Hepatocyte (in vitro differentiated cells): ENCODE results near the gene HOXA11. TPM values are rescaled to one million over a fixed set of nuclear protein-coding genes. Genes with fewer than 3 reads are reported as not detected.

ENCODE experiments used
- DNase-seq: peaks from one replicate; pipeline ENCODE4 v3.0.0-alpha.2; 2016; ENCODE audit warnings: low spot score
- H2AFZ ChIP-seq: fragments of 200-600 bp; sonication (generic); 2 replicates; pipeline ENCODE4 v1.6.0; 2016; ENCODE audit warnings: antibody characterized with exemption, mild to moderate bottlenecking
- H3K27ac ChIP-seq: fragments of 200-600 bp; sonication (generic); 2 replicates; pipeline ENCODE4 v1.5.1; 2016; ENCODE audit warnings: mild to moderate bottlenecking
- H3K27me3 ChIP-seq: fragments of 200-600 bp; sonication (generic); 2 replicates; pipeline ENCODE4 v1.6.1; 2016
- H3K36me3 ChIP-seq: fragments of 200-600 bp; sonication (generic); replicated peaks from 2 replicates; pipeline ENCODE4 v1.5.1; 2016; ENCODE audit warnings: low read depth; ENCODE audit not compliant: insufficient read depth
- H3K4me1 ChIP-seq: fragments of 200-600 bp; sonication (generic); 2 replicates; pipeline ENCODE4 v1.5.1; 2016; ENCODE audit warnings: mild to moderate bottlenecking, moderate library complexity; ENCODE audit not compliant: insufficient read depth
- H3K4me2 ChIP-seq: fragments of 200-600 bp; sonication (generic); 2 replicates; pipeline ENCODE4 v1.6.0; 2016
- H3K4me3 ChIP-seq: fragments of 200-600 bp; sonication (generic); 2 replicates; pipeline ENCODE4 v1.5.1; 2016; ENCODE audit warnings: mild to moderate bottlenecking
- H3K79me2 ChIP-seq: fragments of 200-600 bp; sonication (generic); 2 replicates; pipeline ENCODE4 v1.6.0; 2017; ENCODE audit warnings: mild to moderate bottlenecking
- H3K9me2 ChIP-seq: fragments of 200-600 bp; sonication (generic); replicated peaks from 2 replicates; pipeline ENCODE4 v1.6.0; 2017; ENCODE audit warnings: mild to moderate bottlenecking; ENCODE audit not compliant: insufficient read depth
- H3K9me3 ChIP-seq: fragments of 200-600 bp; sonication (generic); 2 replicates; pipeline ENCODE4 v1.5.1; 2016; ENCODE audit warnings: low read depth, mild to moderate bottlenecking
- H4K20me1 ChIP-seq: fragments of 200-600 bp; sonication (generic); 2 replicates; pipeline ENCODE4 v1.6.0; 2016; ENCODE audit warnings: mild to moderate bottlenecking; ENCODE audit not compliant: insufficient read depth, poor library complexity, severe bottlenecking
- EZH2 ChIP-seq: fragments of 200-600 bp; sonication (generic); IDR thresholded peaks from 2 replicates; pipeline ENCODE4 v1.6.1; 2016; ENCODE audit warnings: antibody characterized with exemption, mild to moderate bottlenecking, borderline replicate concordance
- EZH2phosphoT487 ChIP-seq: fragments of 200-600 bp; sonication (generic); IDR thresholded peaks from one replicate; pipeline ENCODE4 v1.6.1; 2018; ENCODE audit warnings: antibody characterized with exemption, mild to moderate bottlenecking, low read depth, moderate library complexity; ENCODE audit not compliant: unreplicated experiment, severe bottlenecking
- WGBS: methylation state at CpG from one replicate; pipeline ENCODE4 v1.1.6; 2016; ENCODE audit warnings: low lambda C conversion rate; ENCODE audit errors: missing lambda C conversion rate; 5-methylcytosine and 5-hydroxymethylcytosine counted together
- polyA plus RNA-seq: library from polyadenylated mRNA; unstranded; fragments of >200 nt; fragmentation: Nextera tagmentation; extraction: Ambion mirVana; gene quantifications from 2 replicates; pipeline ENCODE4 v1.2.1, GENCODE V29; 2016
- total RNA-seq: library from RNA; depleted of rRNA; stranded (reverse); fragments of >200 nt; gene quantifications from 2 replicates; pipeline ENCODE4 v1.2.3, GENCODE V29; 2014
- TF ChIP-seq, protein P1 (sequence below): fragments of 200-600 bp; sonication (generic); IDR thresholded peaks from 2 replicates; pipeline ENCODE4 v1.5.1; 2016; ENCODE audit warnings: antibody characterized with exemption, mild to moderate bottlenecking; ENCODE audit not compliant: poor library complexity

HOXA11 gene
- total and polyA plus RNA-seq, 2 experiments from 2014 or later = 6.4 to 7.6 TPM

DNA sequence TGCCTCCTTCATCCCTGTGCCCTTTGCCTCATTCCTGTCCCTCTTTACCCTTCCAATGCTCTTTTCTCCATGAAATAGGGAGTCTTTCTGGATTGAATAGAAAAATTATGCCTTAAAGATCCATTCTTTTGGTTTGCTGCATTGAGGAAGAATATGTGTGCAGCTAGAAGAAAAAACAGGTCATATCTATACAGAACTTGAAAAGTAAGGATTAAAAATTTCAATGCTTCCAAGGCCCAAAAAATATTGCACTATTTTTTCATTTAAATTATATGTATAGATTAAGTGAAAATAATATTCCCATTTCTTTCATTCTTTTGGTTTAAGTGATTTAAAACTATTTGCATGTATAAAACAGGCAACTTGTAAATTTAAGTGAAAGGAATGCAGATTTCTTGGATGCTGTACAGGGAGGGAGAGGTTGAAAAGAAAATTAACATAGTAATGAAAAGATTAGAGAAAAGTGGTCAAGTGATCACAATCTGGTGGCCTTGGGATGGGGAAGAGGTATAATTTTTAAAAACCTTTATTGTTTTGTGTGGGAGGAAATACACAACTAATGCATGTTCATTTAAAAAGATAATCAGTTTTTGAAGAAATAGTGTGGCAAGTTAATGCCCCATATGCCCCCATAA is 39.0 kb upstream of the HOXA11 start:
- no peak overlapping the region for H2AFZ ChIP-seq
- no peak overlapping the region for H3K4me3 ChIP-seq
- H4K20me1 ChIP-seq = no peaks in the 10 kb centered on the region
- TF ChIP-seq, protein P1, sequence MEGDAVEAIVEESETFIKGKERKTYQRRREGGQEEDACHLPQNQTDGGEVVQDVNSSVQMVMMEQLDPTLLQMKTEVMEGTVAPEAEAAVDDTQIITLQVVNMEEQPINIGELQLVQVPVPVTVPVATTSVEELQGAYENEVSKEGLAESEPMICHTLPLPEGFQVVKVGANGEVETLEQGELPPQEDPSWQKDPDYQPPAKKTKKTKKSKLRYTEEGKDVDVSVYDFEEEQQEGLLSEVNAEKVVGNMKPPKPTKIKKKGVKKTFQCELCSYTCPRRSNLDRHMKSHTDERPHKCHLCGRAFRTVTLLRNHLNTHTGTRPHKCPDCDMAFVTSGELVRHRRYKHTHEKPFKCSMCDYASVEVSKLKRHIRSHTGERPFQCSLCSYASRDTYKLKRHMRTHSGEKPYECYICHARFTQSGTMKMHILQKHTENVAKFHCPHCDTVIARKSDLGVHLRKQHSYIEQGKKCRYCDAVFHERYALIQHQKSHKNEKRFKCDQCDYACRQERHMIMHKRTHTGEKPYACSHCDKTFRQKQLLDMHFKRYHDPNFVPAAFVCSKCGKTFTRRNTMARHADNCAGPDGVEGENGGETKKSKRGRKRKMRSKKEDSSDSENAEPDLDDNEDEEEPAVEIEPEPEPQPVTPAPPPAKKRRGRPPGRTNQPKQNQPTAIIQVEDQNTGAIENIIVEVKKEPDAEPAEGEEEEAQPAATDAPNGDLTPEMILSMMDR = no peak
- TF ChIP-seq EZH2phosphoT487 (no peak), EZH2 (no peak)
- H3K9me2 ChIP-seq = no peaks in the 10 kb centered on the region
- no peaks in the 10 kb centered on the region for H3K36me3 ChIP-seq
- no peak overlapping the region for H3K27ac ChIP-seq
- H3K79me2 ChIP-seq = no peaks in the 10 kb centered on the region
- DNase-seq = no peak
- no peak overlapping the region for H3K4me2 ChIP-seq
- H3K27me3 ChIP-seq = peaks cover 81% of the 10 kb centered on the region
- H3K9me3 ChIP-seq = no peaks in the 10 kb centered on the region
- H3K4me1 ChIP-seq = peaks cover 11% of the 10 kb centered on the region

GRCh38 chr7:27221201-27221797 is 36.3 kb upstream of the HOXA11 start:
- H3K4me2 ChIP-seq = no peak overlapping the region
- H3K9me2 ChIP-seq = no peaks in the 10 kb centered on the region
- H3K79me2 ChIP-seq = no peaks in the 10 kb centered on the region
- no peak overlapping the region for H3K27ac ChIP-seq
- no peak overlapping the region for H2AFZ ChIP-seq
- DNase-seq = no peak
- H3K9me3 ChIP-seq = no peaks in the 10 kb centered on the region
- 88% methylated on average over 3 of the region's 3 CpGs for WGBS
- peaks cover 13% of the 10 kb centered on the region for H3K4me1 ChIP-seq
- H3K36me3 ChIP-seq = no peaks in the 10 kb centered on the region
- peaks cover 91% of the 10 kb centered on the region for H3K27me3 ChIP-seq
- TF ChIP-seq EZH2phosphoT487 = no peak
- TF ChIP-seq, protein P1 = no peak
- no peak for TF ChIP-seq EZH2
- H4K20me1 ChIP-seq = no peaks in the 10 kb centered on the region
- no peak overlapping the region for H3K4me3 ChIP-seq

DNA sequence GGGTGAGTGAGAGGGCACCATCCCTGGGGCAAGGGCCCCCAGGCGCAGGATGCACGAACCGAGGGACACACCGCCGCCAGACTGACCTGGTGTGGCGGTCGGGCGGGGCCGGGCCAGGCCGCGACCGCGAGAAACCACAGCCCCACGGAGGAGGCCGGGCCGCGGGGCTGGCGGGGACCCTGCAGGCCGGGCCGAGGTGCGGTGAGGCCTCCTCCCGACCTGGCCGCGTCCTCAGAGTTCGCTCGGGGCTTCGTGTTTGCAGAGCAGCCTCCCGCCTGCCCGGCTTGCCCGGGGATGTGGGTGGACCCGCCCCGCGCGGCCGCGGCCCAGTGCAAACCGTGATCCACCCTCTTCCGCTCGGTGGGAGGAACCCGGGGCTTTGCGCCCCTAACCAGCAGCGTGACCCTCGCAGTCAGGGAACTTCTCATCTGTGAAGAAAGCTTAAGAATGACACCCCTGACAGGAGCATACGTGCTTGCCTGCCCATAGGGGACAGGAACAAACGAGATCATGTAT is 35.5 kb upstream of the HOXA11 start:
- H2AFZ ChIP-seq = no peak overlapping the region
- H3K4me1 ChIP-seq = peaks cover 14% of the 10 kb centered on the region
- H4K20me1 ChIP-seq = no peaks in the 10 kb centered on the region
- no peaks in the 10 kb centered on the region for H3K9me3 ChIP-seq
- H3K4me2 ChIP-seq = no peak overlapping the region
- no peak overlapping the region for H3K27ac ChIP-seq
- peak; percentile 25 for TF ChIP-seq EZH2
- TF ChIP-seq EZH2phosphoT487 = no peak
- TF ChIP-seq, protein P1 = no peak
- DNase-seq = no peak
- 62% methylated on average over 39 of the region's 45 CpGs for WGBS
- H3K27me3 ChIP-seq = peaks cover 91% of the 10 kb centered on the region
- H3K79me2 ChIP-seq = no peaks in the 10 kb centered on the region
- no peak overlapping the region for H3K4me3 ChIP-seq
- no peaks in the 10 kb centered on the region for H3K9me2 ChIP-seq
- H3K36me3 ChIP-seq = no peaks in the 10 kb centered on the region
